HCT116 (cell line): ENCODE measurements around the gene HAPLN3. TPM values are rescaled to one million over a fixed set of nuclear protein-coding genes. Genes with fewer than 3 reads are reported as not detected.

Experiments used
- ATAC-seq: fragments of 200-7000 bp; cut with Tn5 transposase; 2 replicates; pipeline ENCODE4 v1.9.1; 2020; ENCODE audit warnings: mild to moderate bottlenecking, moderate library complexity
- BruUV-seq: library from RNA; stranded (reverse); fragments of 400-500 nt; replicated peaks from 2 replicates; lab custom pipeline; 2021; lab: Mats Ljungman, UMichigan
- CTCF ChIA-PET: fragments of 300-600 bp; sonication (Branson Sonifier 250); formaldehyde crosslinking; loops from one replicate; lab custom pipeline; 2021; ENCODE audit warnings: antibody characterized with exemption; lab: Charles Lee
- POLR2A ChIA-PET: fragments of 300-600, 350-600 bp; sonication (Branson Sonifier 250); formaldehyde crosslinking; loops from one replicate; lab custom pipeline; 2021; ENCODE audit warnings: antibody characterized with exemption; lab: Charles Lee
- RAD21 ChIA-PET, 2 experiments: fragments of 300-600 bp; sonication (Branson Sonifier 250); formaldehyde crosslinking; loops; one replicate each; lab custom pipeline; 2023; ENCODE audit warnings: low total read pairs in 2 of 2; ENCODE audit not compliant: uncharacterized antibody in 2 of 2, unreplicated experiment in 2 of 2, low non-redundant PET in 1 of 2; lab: Charles Lee
- DNase-seq: peaks from one replicate; pipeline ENCODE4 v3.0.0-alpha.2; 2010; ENCODE audit warnings: low read depth, low spot score
- H2AFZ ChIP-seq: fragments of 200-600 bp; shearing (Covaris generic), sonication (generic); 2 replicates; pipeline ENCODE4 v1.6.1; 2017; ENCODE audit warnings: low read depth, mixed run types, mixed read lengths, antibody characterized with exemption, low read length; ENCODE audit not compliant: poor library complexity, severe bottlenecking
- H3K27ac ChIP-seq: 2 replicates; pipeline ENCODE4 v1.5.1; 2012; ENCODE audit warnings: low read depth, low read length
- H3K27me3 ChIP-seq: fragments of 200-600 bp; sonication (generic); 2 replicates; pipeline ENCODE4 v1.6.1; 2016; ENCODE audit warnings: mixed run types, low read length, mixed read lengths; ENCODE audit not compliant: insufficient read depth
- H3K36me3 ChIP-seq, 2 experiments: fragments of 200-500 bp in 1 of 2; fragments of 200-600 bp in 1 of 2; sonication (Bioruptor generic) in 1 of 2; sonication (generic) in 1 of 2; 2 replicates each; pipeline versions ENCODE4 v1.5.1 to v1.6.1; 2014 to 2016; ENCODE audit warnings: low read length in 2 of 2, inconsistent platforms in 1 of 2, mixed read lengths in 1 of 2, mixed run types in 1 of 2; ENCODE audit not compliant: insufficient read depth in 2 of 2, control insufficient read depth in 1 of 2
- H3K4me1 ChIP-seq, 2 experiments: fragments of 200-600 bp in 1 of 2; sonication (generic) in 1 of 2; 2 replicates each; pipeline versions ENCODE4 v1.5.1 to v1.6.1; 2012 to 2017; ENCODE audit warnings: low read length in 2 of 2, inconsistent platforms in 1 of 2, mild to moderate bottlenecking in 1 of 2, mixed read lengths in 1 of 2, mixed run types in 1 of 2, moderate library complexity in 1 of 2; ENCODE audit not compliant: insufficient read depth in 2 of 2, control insufficient read depth in 1 of 2
- H3K4me2 ChIP-seq: fragments of 200-600 bp; sonication (generic); 2 replicates; pipeline ENCODE4 v1.6.1; 2017; ENCODE audit warnings: mixed run types, low read length, mixed read lengths
- H3K4me3 ChIP-seq, 2 experiments: fragments of 200-600 bp in 1 of 2; sonication (generic) in 1 of 2; replicated peaks in 1 of 2; 2 replicates each; pipeline ENCODE4 v1.5.1; 2011 to 2016; ENCODE audit warnings: low read length in 2 of 2, control low read depth in 1 of 2, low read depth in 1 of 2, mild to moderate bottlenecking in 1 of 2, mixed read lengths in 1 of 2, mixed run types in 1 of 2
- H3K79me2 ChIP-seq: fragments of 200-600 bp; sonication (generic); 2 replicates; pipeline ENCODE4 v1.6.1; 2017; ENCODE audit warnings: mild to moderate bottlenecking, mixed run types, low read length, moderate library complexity, mixed read lengths; ENCODE audit not compliant: insufficient read depth
- H3K9ac ChIP-seq: fragments of 200-600 bp; sonication (generic); 2 replicates; pipeline ENCODE4 v1.6.1; 2016; ENCODE audit warnings: low read length, mixed read lengths
- H3K9me2 ChIP-seq: fragments of 200-600 bp; sonication (generic), shearing (Covaris generic); 2 replicates; pipeline ENCODE4 v1.6.1; 2017; ENCODE audit warnings: mixed run types, mild to moderate bottlenecking, moderate library complexity; ENCODE audit not compliant: insufficient read depth
- H3K9me3 ChIP-seq, 2 experiments: fragments of 200-500 bp in 1 of 2; fragments of 200-600 bp in 1 of 2; sonication (Bioruptor generic) in 1 of 2; sonication (generic) in 1 of 2; 2 replicates each; pipeline ENCODE4 v1.6.1; 2014 to 2017; ENCODE audit warnings: low read length in 2 of 2, mixed read lengths in 2 of 2, inconsistent platforms in 1 of 2, low read depth in 1 of 2, mild to moderate bottlenecking in 1 of 2, mixed run types in 1 of 2, moderate library complexity in 1 of 2; ENCODE audit not compliant: control insufficient read depth in 1 of 2, insufficient read depth in 1 of 2
- H4K20me1 ChIP-seq: fragments of 200-600 bp; sonication (generic), shearing (Covaris generic); 2 replicates; pipeline ENCODE4 v1.6.1; 2017; ENCODE audit warnings: mixed run types, mild to moderate bottlenecking, moderate library complexity; ENCODE audit not compliant: insufficient read depth
- ATF3 ChIP-seq: IDR thresholded peaks from 2 replicates; pipeline ENCODE4 v1.6.1; 2012
- EGR1 ChIP-seq: IDR thresholded peaks from 2 replicates; pipeline ENCODE4 v1.6.1; 2012; ENCODE audit warnings: low read depth
- EZH2phosphoT487 ChIP-seq: fragments of 200-600 bp; IDR thresholded peaks from 2 replicates; pipeline ENCODE4 v1.6.1; 2018; ENCODE audit warnings: antibody characterized with exemption, borderline replicate concordance
- FOSL1 ChIP-seq: IDR thresholded peaks from 2 replicates; pipeline ENCODE4 v1.6.1; 2012; ENCODE audit warnings: low read depth
- JUND ChIP-seq: IDR thresholded peaks from 2 replicates; pipeline ENCODE4 v1.6.1; 2012
- MAX ChIP-seq: IDR thresholded peaks from 2 replicates; pipeline ENCODE4 v1.6.1; 2012
- POLR2A ChIP-seq: IDR thresholded peaks from 2 replicates; pipeline ENCODE4 v1.7.0; 2011; ENCODE audit warnings: borderline replicate concordance; ENCODE audit not compliant: insufficient read depth, insufficient read length; ENCODE audit errors: extremely low read depth
- REST ChIP-seq: IDR thresholded peaks from 2 replicates; pipeline ENCODE4 v1.6.1; 2012; ENCODE audit warnings: low read depth
- SIN3A ChIP-seq: IDR thresholded peaks from 2 replicates; pipeline ENCODE4 v1.6.1; 2012; ENCODE audit warnings: low read depth
- SP1 ChIP-seq: IDR thresholded peaks from 2 replicates; pipeline ENCODE4 v1.6.1; 2012; ENCODE audit warnings: low read depth
- SRF ChIP-seq: IDR thresholded peaks from 2 replicates; pipeline ENCODE4 v1.6.1; 2012; ENCODE audit warnings: low read depth
- intact Hi-C: fragments of 100-400 bp; cut with micrococcal nuclease; formaldehyde crosslinking; loops from 2 replicates; pipeline ENCODE4 v1.10.0; 2022
- total RNA-seq: library from RNA; stranded (reverse); gene quantifications from one replicate; pipeline ENCODE4 v1.2.1, GENCODE V29; 2021; ENCODE audit not compliant: unreplicated experiment

The HAPLN3 gene
- total RNA-seq, 1 experiment from 2014 or later: 10.9 TPM

DNA sequence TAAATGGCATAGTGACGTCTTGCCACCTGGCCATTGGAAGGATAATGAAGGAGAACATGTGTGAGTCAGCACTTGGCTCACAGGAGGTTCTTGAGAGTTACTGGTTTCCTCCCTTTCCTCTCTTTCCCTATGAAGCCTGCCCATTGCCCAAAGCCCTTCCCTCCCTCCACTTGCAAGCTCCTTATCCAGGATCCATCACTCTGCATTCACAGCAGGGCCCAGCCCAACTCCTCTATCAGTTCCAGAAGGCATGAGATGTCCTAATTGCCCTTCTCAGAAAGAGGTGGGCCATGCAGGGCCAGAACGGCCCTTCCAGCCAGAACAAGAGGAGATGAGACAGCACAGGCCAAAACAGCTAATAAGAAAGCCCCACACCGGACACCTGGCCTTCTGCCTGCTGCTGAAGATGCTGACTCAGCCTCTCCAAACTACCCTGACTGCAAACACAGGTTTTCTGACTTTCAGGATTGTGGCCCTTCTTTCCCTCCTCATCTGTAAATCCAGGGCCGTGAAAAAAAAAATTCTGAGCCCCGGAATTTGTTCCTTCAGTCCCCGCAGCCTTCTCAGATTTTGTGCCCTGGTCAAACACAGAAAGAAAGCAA lies 29.7 kb downstream of the HAPLN3 start:
- intact Hi-C loops: no loop called here
- H3K27me3 ChIP-seq: peaks cover 8% of the 10 kb centered on the region; the same call in 1 of the 2 replicates
- CTCF ChIA-PET: interaction anchor here (0.6 kb wide), 1 partner anchor 13 kb away, joined by 4 read pairs; no protein-coding TSS in a partner anchor
- H3K4me3 ChIP-seq: no peak overlapping the region
- BruUV-seq: no TSS peak
- RAD21 ChIA-PET: no interaction called here
- H3K9ac ChIP-seq: no peak overlapping the region
- no peaks in the 10 kb centered on the region for H4K20me1 ChIP-seq
- H3K4me1 ChIP-seq: no peaks in the 10 kb centered on the region
- H3K9me3 ChIP-seq: no peaks in the 10 kb centered on the region
- H3K27ac ChIP-seq: no peak overlapping the region
- H2AFZ ChIP-seq: no peak overlapping the region
- H3K9me2 ChIP-seq: no peaks in the 10 kb centered on the region
- H3K36me3 ChIP-seq: no peaks in the 10 kb centered on the region
- H3K4me2 ChIP-seq: no peak overlapping the region
- ATAC-seq: no peak
- no peaks in the 10 kb centered on the region for H3K79me2 ChIP-seq
- TF ChIP-seq SRF (no peak), FOSL1 (no peak), MAX (no peak), SP1 (no peak), REST (no peak), POLR2A (no peak), JUND (no peak), EGR1 (no peak), ATF3 (no peak), SIN3A (no peak), EZH2phosphoT487 (no peak)
- no peak for DNase-seq
- POLR2A ChIA-PET: no interaction called here
